Measurements from ENCODE around the gene SPIN1. TPM values are rescaled to one million over a fixed set of nuclear protein-coding genes. Genes with fewer than 3 reads are reported as not detected.
"Not testable (repeated sequence)": the region's sequence is repeated elsewhere in the genome, so short reads cannot be mapped to it uniquely, and the experiment has no call there.

SPIN1 gene
- 64.1 TPM for total RNA-seq

DNA sequence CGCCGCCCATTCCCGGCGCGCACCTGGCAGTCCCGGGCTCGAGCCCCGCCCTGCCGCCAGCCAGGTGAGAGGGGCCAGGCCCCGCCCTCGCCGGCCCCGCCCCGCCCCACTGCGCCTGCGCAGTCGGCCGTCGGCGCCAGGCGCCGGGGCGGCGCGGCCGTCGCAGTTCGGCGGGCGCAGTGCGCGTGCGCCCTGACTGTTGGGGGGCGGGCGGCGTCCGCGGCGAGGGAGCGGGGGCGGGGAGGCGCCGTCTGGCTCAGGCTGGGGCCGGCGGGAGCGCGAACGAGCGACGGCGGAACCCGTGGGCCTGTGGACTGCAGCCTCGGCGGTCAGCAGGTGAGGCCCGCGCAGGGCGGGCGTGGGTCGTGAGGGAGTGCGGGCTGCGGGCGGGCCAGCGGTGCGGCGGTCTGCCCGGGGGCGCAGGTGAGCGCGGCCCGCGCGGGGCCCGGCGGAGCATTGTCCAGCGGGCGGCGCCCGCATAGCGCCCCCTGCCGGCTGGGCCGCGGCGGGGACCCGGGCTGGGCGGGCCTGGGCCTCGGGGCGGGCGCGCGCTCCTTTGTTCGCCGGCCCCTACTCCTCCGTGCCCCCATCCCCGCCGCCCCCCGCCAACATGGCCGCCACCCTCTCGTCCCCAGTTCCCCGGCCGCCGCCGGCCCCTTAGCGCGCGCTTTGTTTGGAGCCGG is at the start of gene SPIN1:
Gene SPIN1, plus strand, starts transcription at position 242 of the 683 bp plus-strand sequence. CDS start 38,096 bp downstream, outside the sequence.
- DNase-seq (ENCODE audit: low read depth in 2 of 3, low spot score in 2 of 3) = peak; percentile 83 to 90 (median 84)

DNA sequence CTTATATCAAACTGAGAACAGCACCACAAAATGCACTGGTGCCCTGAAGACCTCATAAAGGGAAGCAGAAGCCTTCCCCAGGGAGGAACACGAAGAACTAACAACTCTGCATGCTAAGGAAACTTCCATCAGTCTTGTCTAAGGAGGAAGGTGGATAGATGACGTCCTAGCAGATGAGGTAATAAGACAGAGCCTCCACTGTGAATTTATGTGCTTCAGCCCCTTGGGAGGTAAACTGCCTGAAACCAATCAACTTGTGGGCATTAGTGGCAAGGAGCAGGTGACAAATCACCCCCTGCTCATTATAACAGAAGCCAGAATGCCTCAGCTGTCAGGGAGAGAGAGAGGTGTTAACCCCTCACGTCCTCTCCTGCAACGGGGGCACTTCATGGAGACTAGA is 48.9 kb upstream of the SPIN1 start:
- peak in 2 of 3 donors; percentile 15 to 44 for DNase-seq (ENCODE audit: low read depth in 2 of 3, low spot score in 2 of 3)

DNA sequence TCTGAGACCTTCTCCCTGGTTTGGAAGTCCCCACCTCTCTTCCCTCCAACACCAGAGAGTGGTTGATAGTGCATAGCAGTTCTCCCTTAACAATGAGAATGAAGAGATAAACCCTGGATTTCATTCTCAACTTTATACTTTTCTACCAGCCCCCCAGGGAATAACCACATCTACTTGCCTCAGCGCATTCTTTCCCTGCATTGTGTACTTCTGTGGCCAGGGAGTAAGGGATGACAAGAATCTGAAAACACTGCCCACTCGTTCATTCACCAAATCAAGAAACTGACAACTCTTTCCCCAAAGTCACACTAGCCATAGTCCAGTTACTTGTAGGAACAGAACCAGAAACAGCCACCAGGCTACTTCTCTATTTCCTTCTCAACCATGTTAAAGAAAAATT is 46.0 kb upstream of the SPIN1 start:
- no peak for DNase-seq (ENCODE audit: low read depth in 2 of 3, low spot score in 2 of 3)

DNA sequence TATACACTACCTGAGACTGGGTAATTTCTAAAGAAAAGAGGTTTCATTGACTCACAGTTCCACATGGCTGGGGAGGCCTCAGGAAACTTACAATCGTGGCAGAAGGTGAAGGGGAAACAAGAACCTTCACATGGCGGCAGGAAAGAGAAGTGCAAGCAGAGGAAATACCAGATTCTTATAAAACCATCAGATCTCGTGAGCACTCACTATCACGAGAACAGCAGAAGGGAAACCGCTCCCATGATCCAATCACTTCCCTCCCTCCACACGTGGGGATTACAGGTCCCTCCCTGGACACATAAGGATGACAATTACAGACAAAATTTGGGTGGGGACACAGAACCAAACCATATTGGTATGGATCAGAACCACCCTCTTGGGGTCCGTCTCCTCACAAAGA is 44.2 kb upstream of the SPIN1 start:
- no peak for DNase-seq (ENCODE audit: low read depth in 2 of 3, low spot score in 2 of 3)

DNA sequence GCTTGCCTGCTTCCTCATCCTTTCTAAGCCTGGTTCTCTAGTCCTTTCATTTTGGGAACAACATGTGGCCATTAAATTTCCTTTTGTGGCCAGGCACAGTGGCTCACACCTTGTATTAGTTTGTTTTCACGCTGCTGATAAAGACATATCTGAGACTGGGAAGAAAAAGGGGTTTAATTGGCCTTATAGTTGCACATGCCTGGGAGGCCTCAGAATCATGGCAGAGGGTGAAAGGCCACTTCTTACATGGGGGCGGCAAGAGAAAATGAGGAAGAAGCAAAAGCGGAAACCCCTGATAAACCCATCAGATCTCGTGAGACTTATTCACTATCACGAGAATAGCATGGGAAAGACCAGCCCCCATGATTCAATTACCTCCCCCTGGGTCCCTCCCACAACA is 37.9 kb upstream of the SPIN1 start:
- DNase-seq (ENCODE audit: low read depth in 2 of 3, low spot score in 2 of 3) = not testable (repeated sequence)

DNA sequence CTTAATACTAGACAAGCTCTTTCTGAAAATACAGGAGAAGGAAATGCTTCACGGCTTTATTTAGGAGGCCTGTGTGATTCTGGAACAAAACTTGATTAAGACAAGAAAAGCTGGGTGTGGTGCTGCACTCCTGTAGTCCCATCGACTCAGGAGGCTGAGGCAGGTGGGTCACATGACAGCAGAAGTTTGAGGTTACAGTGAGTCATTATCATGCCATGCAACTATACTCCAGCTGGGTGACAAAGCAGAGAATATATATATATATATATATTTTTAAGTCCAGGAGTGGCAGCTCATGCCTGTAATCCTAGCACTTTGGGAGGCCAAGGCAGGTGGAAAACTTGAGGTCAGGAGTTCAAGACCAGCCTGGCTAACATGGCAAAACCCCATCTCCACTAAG is 33.1 kb upstream of the SPIN1 start:
- no peak for DNase-seq (ENCODE audit: low read depth in 2 of 3, low spot score in 2 of 3)

DNA sequence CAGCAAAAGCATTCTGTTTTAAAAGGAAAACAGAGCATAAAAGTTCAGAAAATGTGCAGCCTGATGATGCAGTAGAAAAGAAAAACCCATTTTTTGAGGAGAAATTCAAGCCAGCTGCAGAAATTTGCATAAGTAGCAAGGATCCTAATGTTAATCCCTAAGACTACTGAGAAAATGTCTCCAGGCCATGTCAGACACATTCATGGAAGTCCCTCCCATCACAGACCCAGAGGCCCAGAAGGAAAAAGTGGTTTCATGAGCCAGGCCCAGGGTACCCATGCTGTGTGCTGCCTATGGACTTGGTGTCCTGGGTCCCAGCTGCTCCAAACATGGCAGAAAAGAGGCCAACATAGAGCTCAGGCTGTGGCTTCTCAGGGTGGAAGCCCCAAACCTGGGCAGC is 31.0 kb upstream of the SPIN1 start:
- not testable (repeated sequence) for DNase-seq (ENCODE audit: low read depth in 2 of 3, low spot score in 2 of 3)

DNA sequence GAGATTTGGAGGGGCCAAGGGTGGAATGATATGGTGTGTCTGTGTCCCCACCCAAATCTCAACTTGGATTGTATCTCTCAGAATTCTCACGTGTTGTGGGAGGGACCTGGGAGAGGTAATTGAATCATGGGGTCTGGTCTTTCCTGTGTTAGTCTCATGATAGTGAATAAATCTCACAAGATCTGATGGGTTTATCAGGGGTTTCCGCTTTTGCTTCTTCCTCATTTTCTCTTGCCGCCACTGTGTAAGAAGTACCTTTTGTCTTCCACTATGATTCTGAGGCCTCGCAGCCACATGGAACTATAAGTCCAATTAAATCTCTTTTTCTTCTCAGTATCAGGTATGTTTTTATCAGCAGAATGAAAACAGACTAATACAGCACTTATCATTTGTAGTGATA is 29.5 kb upstream of the SPIN1 start:
- DNase-seq (ENCODE audit: low read depth in 2 of 3, low spot score in 2 of 3) = peak in 1 of 3 donors; percentile 40

DNA sequence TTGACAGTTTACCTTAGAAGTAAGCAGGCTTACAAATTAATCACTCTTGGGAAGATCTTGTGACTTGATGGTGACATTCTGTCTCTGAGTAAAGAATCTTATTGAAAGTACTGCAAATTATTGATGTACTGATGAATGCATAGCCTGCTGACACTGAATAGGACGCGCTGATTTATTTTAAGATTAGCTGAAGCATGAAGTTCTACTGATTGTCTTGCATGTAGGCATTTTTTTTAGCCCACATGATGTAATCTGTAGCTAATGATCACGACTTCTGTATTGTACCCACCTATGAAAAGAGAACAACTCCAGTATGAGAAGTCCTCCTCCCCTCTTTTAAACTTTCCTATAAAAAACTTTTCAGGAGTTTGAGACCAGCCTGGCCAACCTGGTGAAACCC is 28.3 kb upstream of the SPIN1 start:
- no peak for DNase-seq (ENCODE audit: low read depth in 2 of 3, low spot score in 2 of 3)

DNA sequence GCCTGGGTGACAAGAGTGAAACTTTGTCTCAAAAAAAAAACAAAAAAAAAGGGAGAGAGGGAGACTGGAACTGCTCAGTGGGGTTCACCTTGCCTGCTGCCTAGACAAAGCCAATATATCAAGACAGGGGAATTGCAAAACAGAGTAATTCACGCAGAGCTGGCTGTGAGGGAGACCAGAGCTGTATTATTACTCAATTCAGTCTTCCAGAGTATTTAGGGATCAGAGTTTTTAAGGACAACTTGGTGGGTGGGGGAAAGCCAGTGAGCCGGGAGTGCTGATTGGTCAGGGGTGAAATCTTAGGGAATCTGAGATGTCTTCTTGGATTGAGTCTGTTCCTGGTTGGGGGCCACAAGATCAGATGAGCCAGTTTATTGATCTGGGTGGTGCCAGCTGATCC is 25.6 kb upstream of the SPIN1 start:
- DNase-seq (ENCODE audit: low read depth in 2 of 3, low spot score in 2 of 3) = no peak

DNA sequence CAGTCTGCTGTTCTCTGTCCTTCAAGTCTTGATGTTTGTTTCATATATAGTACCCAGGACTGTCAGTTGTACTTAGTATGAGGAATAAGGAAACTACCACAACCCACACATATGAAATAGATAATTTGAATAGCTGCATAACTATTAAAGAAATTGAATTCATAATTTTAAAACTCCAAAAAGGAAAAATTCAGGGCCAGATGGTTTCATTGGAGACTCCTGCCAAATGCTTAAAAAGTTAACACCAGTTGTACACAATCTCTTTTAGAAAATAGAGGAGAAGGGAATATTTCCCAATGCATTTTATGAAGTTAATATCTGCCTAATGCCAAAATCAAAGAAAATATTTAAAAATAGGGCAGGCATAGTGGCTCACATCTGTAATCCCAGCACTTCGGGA is 24.6 kb upstream of the SPIN1 start:
- DNase-seq (ENCODE audit: low read depth in 2 of 3, low spot score in 2 of 3) = no peak

DNA sequence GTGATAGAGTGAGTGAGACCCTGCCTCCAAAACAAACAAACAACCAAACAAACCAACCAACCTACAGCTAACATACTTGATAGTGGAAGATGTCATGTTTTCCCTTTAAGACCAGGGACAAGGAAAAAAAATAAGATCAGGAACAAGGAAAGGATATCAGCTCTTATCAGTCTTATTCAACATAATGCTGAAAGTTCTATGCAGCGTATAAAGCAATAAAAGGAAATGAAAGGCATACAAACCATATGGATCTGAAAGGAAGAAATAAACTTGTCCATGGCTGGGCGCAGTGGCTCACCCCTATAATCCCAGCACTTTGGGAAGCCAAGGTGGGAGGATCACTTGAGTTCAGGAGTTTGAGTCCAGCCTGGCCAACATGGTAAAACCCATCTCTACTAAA is 23.5 kb upstream of the SPIN1 start:
- no peak for DNase-seq (ENCODE audit: low read depth in 2 of 3, low spot score in 2 of 3)

DNA sequence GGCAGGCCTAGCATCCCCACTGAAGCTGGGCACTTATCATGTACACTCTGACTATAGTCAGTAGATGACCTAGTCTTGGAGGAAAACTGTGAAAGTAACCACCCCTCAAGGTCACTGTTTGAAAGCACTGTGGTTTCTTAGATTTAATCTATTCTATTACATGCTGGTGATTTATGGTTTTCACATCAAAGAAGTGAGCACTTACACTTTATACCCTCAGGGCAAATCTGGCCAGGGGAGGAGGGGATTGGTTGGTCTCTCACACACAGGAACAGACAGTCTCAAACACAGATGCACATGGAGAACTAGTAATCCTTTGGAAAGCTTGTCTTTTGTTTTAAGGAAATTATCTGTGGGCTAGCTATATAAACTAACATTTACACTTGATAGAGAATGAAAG is 17.9 kb upstream of the SPIN1 start:
- DNase-seq (ENCODE audit: low read depth in 2 of 3, low spot score in 2 of 3) = no peak

DNA sequence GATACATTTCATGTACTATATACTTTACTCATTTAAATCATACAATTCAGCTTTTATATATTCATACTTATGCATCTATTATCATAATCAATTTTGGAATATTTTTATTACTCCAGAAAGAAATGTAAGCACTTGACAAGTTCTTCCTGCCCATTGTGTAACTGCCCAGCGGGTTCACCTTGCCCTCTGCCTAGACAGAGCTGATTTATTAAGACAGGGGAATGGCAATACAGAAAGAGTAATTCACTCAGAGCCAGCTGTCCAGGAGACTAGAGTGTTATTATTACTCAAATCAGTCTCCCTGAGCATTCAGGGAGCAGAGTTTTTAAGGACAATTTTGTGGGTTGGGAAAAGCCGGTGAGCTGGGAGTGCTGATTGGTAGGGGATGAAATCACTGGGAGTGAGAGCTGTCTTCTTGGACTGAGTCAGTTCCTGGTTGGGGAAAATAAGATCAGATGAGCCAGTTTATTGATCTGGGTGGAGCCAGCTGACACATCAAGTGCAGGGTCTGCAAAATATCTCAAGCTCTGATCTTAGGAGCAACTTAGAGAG is 16.1 kb upstream of the SPIN1 start:
- no peak for DNase-seq (ENCODE audit: low read depth in 2 of 3, low spot score in 2 of 3)

DNA sequence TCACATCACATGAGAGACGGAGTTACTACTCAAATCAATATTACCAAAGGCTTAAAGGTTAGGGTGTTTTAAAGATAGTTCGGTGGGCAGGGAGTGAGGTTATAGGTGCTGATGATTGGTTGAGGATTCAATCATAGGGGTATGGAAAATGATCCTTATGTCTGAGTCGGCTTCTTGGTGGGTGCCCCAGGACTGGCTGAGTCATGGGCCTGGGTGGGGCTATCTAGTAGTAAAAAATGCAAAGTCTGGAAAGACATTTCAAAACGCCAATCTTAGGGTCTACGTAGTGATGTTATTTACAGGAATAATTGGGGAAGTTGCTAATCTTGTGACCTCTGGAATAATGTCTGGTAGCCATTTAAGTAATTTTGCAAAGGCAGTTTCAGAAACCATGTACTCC is 15.2 kb upstream of the SPIN1 start:
- no peak for DNase-seq (ENCODE audit: low read depth in 2 of 3, low spot score in 2 of 3)

DNA sequence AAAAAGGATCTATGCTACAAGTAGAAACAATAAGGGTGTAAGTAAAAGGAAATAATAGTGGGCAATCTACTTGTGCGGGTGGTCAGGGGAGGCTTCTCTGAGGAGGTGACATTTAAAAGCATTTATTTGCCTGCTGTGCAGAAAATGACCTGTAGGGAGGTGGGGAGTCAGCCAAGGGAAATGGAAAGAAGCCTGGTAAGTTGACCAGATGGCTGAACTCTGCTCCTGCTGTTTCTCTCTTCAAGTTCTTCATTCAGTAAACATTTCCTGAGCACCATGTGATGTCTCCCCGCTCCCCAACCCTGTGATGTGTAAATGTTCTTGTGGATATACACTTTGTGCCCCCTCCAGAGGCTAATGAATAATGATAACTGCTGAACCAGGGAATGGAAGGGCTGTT is 9.9 kb upstream of the SPIN1 start:
- peak in 1 of 3 donors; percentile 37 for DNase-seq (ENCODE audit: low read depth in 2 of 3, low spot score in 2 of 3)

DNA sequence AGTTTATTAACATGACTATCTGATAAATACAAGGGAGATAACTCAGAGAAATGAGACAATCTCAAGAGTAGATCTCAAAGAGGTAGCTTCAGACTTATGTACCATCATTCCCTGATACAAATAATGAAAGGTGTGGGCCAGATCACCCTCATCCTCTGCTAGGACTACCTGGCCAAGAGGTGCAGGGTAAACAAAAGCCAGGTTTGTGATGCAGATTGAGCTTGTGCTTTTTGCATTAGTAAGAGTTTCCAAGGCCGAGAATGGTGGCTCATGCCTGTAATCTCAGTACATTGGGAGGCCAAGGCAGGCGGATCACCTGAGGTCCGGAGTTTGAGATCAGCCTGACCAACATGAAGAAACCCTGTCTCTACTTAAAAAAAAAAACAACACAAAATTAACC is 8.9 kb upstream of the SPIN1 start:
- DNase-seq (ENCODE audit: low read depth in 2 of 3, low spot score in 2 of 3) = no peak

DNA sequence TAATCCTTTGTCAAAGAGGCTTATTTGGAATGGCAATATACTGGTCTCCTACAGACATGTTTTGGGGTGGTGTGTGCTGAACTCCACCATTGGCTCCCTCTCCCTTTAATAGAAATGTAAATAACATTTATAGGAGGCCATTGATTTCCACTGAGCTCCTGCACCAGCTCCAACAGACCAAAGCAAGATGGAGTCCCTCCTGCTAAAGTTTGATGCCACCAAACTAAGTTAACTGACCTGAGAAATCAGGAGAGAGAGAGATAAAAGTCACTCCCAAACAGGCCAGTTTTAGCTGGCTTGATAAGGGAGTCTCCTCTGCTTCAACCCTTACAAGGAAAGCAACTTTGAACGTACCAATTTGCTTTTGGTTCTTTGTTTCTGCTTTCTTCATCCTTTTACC is 8.1 kb upstream of the SPIN1 start:
- DNase-seq (ENCODE audit: low read depth in 2 of 3, low spot score in 2 of 3) = no peak

DNA sequence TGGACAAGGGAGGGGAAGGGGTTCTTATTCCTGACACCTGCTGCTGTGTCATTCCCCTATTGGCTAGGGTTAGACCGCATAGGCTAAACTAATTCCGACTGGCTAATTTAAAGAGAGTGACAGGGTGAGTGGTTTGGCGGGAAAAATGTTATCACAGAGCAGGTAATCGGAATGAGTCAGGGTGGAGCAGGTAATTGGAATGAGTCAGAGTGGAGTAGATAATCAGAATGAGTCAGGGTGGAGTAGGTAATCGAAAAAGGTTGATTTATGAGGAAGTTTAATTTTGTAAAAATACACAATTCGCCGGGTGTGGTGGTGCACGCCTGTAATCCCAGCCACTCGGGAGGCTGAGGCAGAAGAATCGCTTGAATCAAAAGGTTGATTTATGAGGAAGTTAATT is 6.9 kb upstream of the SPIN1 start:
- not testable (repeated sequence) for DNase-seq (ENCODE audit: low read depth in 2 of 3, low spot score in 2 of 3)

DNA sequence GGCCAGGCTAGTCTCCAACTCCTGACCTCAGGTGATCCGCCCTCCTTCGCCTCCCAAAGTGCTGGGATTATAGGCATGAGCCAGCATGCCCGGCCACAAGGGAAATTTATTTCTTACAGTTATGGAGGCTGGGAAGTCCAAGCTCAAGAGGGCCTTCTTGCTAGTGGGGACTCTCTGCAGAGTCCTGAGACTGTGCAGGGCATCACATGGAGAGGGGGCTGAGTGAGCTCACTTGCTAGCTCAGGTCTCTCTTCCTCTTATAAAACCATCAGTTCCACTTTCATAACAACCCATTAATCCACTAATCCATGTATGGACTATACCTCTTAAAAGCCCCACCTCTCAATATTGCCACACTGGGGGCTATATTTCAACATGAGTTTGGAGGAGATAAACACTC is 5.1 kb upstream of the SPIN1 start:
- DNase-seq (ENCODE audit: low read depth in 2 of 3, low spot score in 2 of 3) = no peak

DNA sequence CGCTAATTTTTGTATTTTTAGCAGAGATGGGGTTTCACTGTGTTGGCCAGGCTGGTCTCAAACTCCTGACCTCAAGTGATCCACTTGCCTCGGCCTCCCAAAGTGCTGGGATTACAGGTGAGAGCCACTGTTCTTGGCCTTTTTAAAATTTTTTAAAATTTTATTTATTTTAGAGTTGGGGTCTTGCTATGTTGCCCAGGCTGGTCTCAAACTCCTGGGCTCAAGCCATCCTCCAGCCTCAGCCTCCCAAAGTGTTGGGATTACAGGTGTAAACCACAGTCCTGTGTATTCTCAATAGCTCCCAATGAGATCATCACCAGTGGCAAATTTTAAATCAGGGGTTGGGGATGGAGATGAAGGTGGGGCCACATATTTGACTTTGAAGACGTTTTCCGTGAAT is 2.1 kb upstream of the SPIN1 start:
- DNase-seq (ENCODE audit: low read depth in 2 of 3, low spot score in 2 of 3) = not testable (repeated sequence)

DNA sequence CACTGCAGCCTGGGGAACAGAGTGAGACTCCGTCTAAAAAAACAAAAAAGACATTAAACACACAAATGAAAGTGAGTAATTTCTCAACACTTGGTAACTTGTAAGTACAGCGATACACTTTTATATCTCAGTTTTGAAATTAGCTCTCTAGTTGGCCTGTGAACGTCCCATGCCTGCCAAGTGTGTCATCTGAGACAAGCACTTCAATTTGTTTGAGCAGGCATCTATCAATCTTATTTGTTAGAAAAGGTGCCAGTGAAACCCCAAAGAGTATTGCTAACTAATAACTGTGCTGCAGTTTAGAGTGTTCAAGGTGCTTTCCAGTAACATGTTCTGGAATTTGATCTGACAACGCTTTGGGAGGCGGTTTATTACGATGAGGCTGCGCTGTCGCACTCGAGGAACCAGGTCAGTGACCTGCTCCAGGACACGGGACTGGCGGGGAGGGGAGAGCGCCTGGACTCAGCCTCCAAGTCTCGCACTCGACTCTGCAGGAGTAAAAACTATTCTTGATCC is 1.1 kb upstream of the SPIN1 start:
- DNase-seq (ENCODE audit: low read depth in 2 of 3, low spot score in 2 of 3) = peak in 1 of 3 donors; percentile 11
